ENCODE data around the gene SLC25A19.

- TF ChIP-seq POLR2AphosphoS5 (IDR thresholded peaks at IDR 0.05; ENCODE audit: low read depth, low read length), result no peak
- no peak for TF ChIP-seq TAF1 (IDR thresholded peaks at IDR 0.05; ENCODE audit: borderline replicate concordance, insufficient read depth, low read length)
Observed at GRCh38 chr17:75242461-75243042, 46.7 kb downstream of the SLC25A19 start.

All from PFSK-1 (cell line).